Measurements from ENCODE around the gene TRIB2. TPM values are rescaled to one million over a fixed set of nuclear protein-coding genes. Genes with fewer than 3 reads are reported as not detected.

Gene TRIB2
- total and polyA plus RNA-seq, 2 donors = 39.4 to 69.8 TPM

GRCh38 chr2:12715258-12716031 lies 1.3 kb upstream of the TRIB2 start:
- no peaks in the 10 kb centered on the region for H3K36me3 ChIP-seq (ENCODE audit: control insufficient read depth in 2 of 2, insufficient read depth in 2 of 2, low read length in 1 of 2)
- peaks cover 11 to 30% of the 10 kb centered on the region in 2 donors for H3K4me1 ChIP-seq (ENCODE audit: control insufficient read depth in 2 of 2, insufficient read depth in 2 of 2, low read length in 2 of 2)
- H3K27me3 ChIP-seq (ENCODE audit: control insufficient read depth in 2 of 2, insufficient read depth in 1 of 2, low read length in 1 of 2) = peaks cover 0 to 2% of the 10 kb centered on the region in 2 donors
- H3K4me3 ChIP-seq (ENCODE audit: low read length in 2 of 2) = peak overlapping the region; percentile 60 to 92
- peak overlapping the region; percentile 47 to 93 for H3K27ac ChIP-seq (ENCODE audit: low read depth in 1 of 2, low read length in 1 of 2)
- no peaks in the 10 kb centered on the region for H3K9me3 ChIP-seq (ENCODE audit: control insufficient read depth in 2 of 2, insufficient read depth in 1 of 2, low read length in 1 of 2)
- WGBS = 47% methylated on average over 14 of the region's 14 CpGs
- no peak for DNase-seq (ENCODE audit: low read depth in 6 of 9, low spot score in 9 of 9)

- Histone ChIP-seq H3K27ac (ENCODE audit: low read depth in 1 of 2, low read length in 1 of 2) (peak overlapping the region; percentile 93 to 94), H3K36me3 (ENCODE audit: control insufficient read depth in 2 of 2, insufficient read depth in 2 of 2, low read length in 1 of 2) (no peaks in the 10 kb centered on the region), H3K27me3 (ENCODE audit: control insufficient read depth in 2 of 2, insufficient read depth in 1 of 2, low read length in 1 of 2) (peaks cover 0 to 2% of the 10 kb centered on the region in 2 donors), H3K9me3 (ENCODE audit: control insufficient read depth in 2 of 2, insufficient read depth in 1 of 2, low read length in 1 of 2) (no peaks in the 10 kb centered on the region), H3K4me3 (ENCODE audit: low read length in 2 of 2) (peak overlapping the region; percentile 60 to 92), H3K4me1 (ENCODE audit: control insufficient read depth in 2 of 2, insufficient read depth in 2 of 2, low read length in 2 of 2) (peaks cover 10 to 29% of the 10 kb centered on the region in 2 donors)
- DNase-seq (ENCODE audit: low read depth in 6 of 9, low spot score in 9 of 9) = peak in 7 of 9 donors; percentile 83 to 95 (median 88)
- 3% methylated on average over 3 of the region's 3 CpGs for WGBS
These were observed 779 bp upstream of the TRIB2 start for GRCh38 chr2:12716032-12716281.

GRCh38 chr2:12717191-12718014 lies 667 bp downstream of the TRIB2 start:
- WGBS = under 1% methylated on average over 74 of the region's 74 CpGs
- H3K27me3 ChIP-seq (ENCODE audit: control insufficient read depth in 2 of 2, insufficient read depth in 1 of 2, low read length in 1 of 2) = peaks cover 0 to 2% of the 10 kb centered on the region in 2 donors
- H3K36me3 ChIP-seq (ENCODE audit: control insufficient read depth in 2 of 2, insufficient read depth in 2 of 2, low read length in 1 of 2) = peaks cover 0 to 9% of the 10 kb centered on the region in 2 donors
- DNase-seq (ENCODE audit: low read depth in 6 of 9, low spot score in 9 of 9) = peak in 6 of 9 donors; percentile 52 to 86 (median 60)
- peak overlapping the region; percentile 92 to 94 for H3K4me3 ChIP-seq (ENCODE audit: low read length in 2 of 2)
- H3K9me3 ChIP-seq (ENCODE audit: control insufficient read depth in 2 of 2, insufficient read depth in 1 of 2, low read length in 1 of 2) = no peaks in the 10 kb centered on the region
- H3K4me1 ChIP-seq (ENCODE audit: control insufficient read depth in 2 of 2, insufficient read depth in 2 of 2, low read length in 2 of 2) = peaks cover 21 to 42% of the 10 kb centered on the region in 2 donors
- H3K27ac ChIP-seq (ENCODE audit: low read depth in 1 of 2, low read length in 1 of 2) = peak overlapping the region; percentile 92 to 94

- 1% methylated on average over 50 of the region's 50 CpGs for WGBS
- peak overlapping the region; percentile 92 to 94 for H3K4me3 ChIP-seq (ENCODE audit: low read length in 2 of 2)
- H3K4me1 ChIP-seq (ENCODE audit: control insufficient read depth in 2 of 2, insufficient read depth in 2 of 2, low read length in 2 of 2) = peaks cover 21 to 42% of the 10 kb centered on the region in 2 donors
These were observed 1.4 kb downstream of the TRIB2 start for GRCh38 chr2:12718015-12718671.

GRCh38 chr2:12718711-12719399 lies 2.1 kb downstream of the TRIB2 start:
- 6% methylated on average over 33 of the region's 33 CpGs for WGBS
- Histone ChIP-seq H3K4me1 (ENCODE audit: control insufficient read depth in 2 of 2, insufficient read depth in 2 of 2, low read length in 2 of 2) (peaks cover 21 to 42% of the 10 kb centered on the region in 2 donors), H3K4me3 (ENCODE audit: low read length in 2 of 2) (peak overlapping the region; percentile 92 to 94), H3K36me3 (ENCODE audit: control insufficient read depth in 2 of 2, insufficient read depth in 2 of 2, low read length in 1 of 2) (peaks cover 7 to 17% of the 10 kb centered on the region in 2 donors), H3K9me3 (ENCODE audit: control insufficient read depth in 2 of 2, insufficient read depth in 1 of 2, low read length in 1 of 2) (no peaks in the 10 kb centered on the region), H3K27ac (ENCODE audit: low read depth in 1 of 2, low read length in 1 of 2) (peak overlapping the region; percentile 2 to 94), H3K27me3 (ENCODE audit: control insufficient read depth in 2 of 2, insufficient read depth in 1 of 2, low read length in 1 of 2) (peaks cover 0 to 2% of the 10 kb centered on the region in 2 donors)
- DNase-seq (ENCODE audit: low read depth in 6 of 9, low spot score in 9 of 9) = peak in 3 of 9 donors; percentile 29 to 66 (median 47)

More at GRCh38 chr2:12718015-12718671, 1.4 kb downstream of the TRIB2 start:
- Histone ChIP-seq H3K27me3 (ENCODE audit: control insufficient read depth in 2 of 2, insufficient read depth in 1 of 2, low read length in 1 of 2) (peaks cover 0 to 2% of the 10 kb centered on the region in 2 donors), H3K36me3 (ENCODE audit: control insufficient read depth in 2 of 2, insufficient read depth in 2 of 2, low read length in 1 of 2) (peaks cover under 1 to 10% of the 10 kb centered on the region in 2 donors), H3K9me3 (ENCODE audit: control insufficient read depth in 2 of 2, insufficient read depth in 1 of 2, low read length in 1 of 2) (no peaks in the 10 kb centered on the region), H3K27ac (ENCODE audit: low read depth in 1 of 2, low read length in 1 of 2) (peak overlapping the region; percentile 92 to 94)
- DNase-seq (ENCODE audit: low read depth in 6 of 9, low spot score in 9 of 9) = peak in 5 of 9 donors; percentile 33 to 72 (median 45)

- Histone ChIP-seq H3K4me3 (ENCODE audit: low read length in 2 of 2) (peak overlapping the region; percentile 92 to 94), H3K27ac (ENCODE audit: low read depth in 1 of 2, low read length in 1 of 2) (no peak overlapping the region), H3K36me3 (ENCODE audit: control insufficient read depth in 2 of 2, insufficient read depth in 2 of 2, low read length in 1 of 2) (peaks cover 14 to 24% of the 10 kb centered on the region in 2 donors), H3K4me1 (ENCODE audit: control insufficient read depth in 2 of 2, insufficient read depth in 2 of 2, low read length in 2 of 2) (peaks cover 21 to 42% of the 10 kb centered on the region in 2 donors), H3K9me3 (ENCODE audit: control insufficient read depth in 2 of 2, insufficient read depth in 1 of 2, low read length in 1 of 2) (no peaks in the 10 kb centered on the region), H3K27me3 (ENCODE audit: control insufficient read depth in 2 of 2, insufficient read depth in 1 of 2, low read length in 1 of 2) (peaks cover 0 to 2% of the 10 kb centered on the region in 2 donors)
- peak in 1 of 9 donors; percentile 13 for DNase-seq (ENCODE audit: low read depth in 6 of 9, low spot score in 9 of 9)
- 75% methylated on average over 9 of the region's 9 CpGs for WGBS
These were observed 2.9 kb downstream of the TRIB2 start for GRCh38 chr2:12719400-12720277.

- 64% methylated on average over 1 of the region's 1 CpG for WGBS
- peaks cover 18 to 30% of the 10 kb centered on the region in 2 donors for H3K36me3 ChIP-seq (ENCODE audit: control insufficient read depth in 2 of 2, insufficient read depth in 2 of 2, low read length in 1 of 2)
- H3K27me3 ChIP-seq (ENCODE audit: control insufficient read depth in 2 of 2, insufficient read depth in 1 of 2, low read length in 1 of 2) = peaks cover 0 to 2% of the 10 kb centered on the region in 2 donors
- H3K27ac ChIP-seq (ENCODE audit: low read depth in 1 of 2, low read length in 1 of 2) = no peak overlapping the region
- DNase-seq (ENCODE audit: low read depth in 6 of 9, low spot score in 9 of 9) = peak in 1 of 9 donors; percentile 34
- no peaks in the 10 kb centered on the region for H3K9me3 ChIP-seq (ENCODE audit: control insufficient read depth in 2 of 2, insufficient read depth in 1 of 2, low read length in 1 of 2)
- peak overlapping the region; percentile 92 to 94 for H3K4me3 ChIP-seq (ENCODE audit: low read length in 2 of 2)
- peaks cover 21 to 40% of the 10 kb centered on the region in 2 donors for H3K4me1 ChIP-seq (ENCODE audit: control insufficient read depth in 2 of 2, insufficient read depth in 2 of 2, low read length in 2 of 2)
These were observed 3.5 kb downstream of the TRIB2 start for GRCh38 chr2:12720278-12720620.

Data from thymus (tissue), 11 donors.